Spleen (tissue), 11 donors: ENCODE measurements around the gene NRN1L. TPM values are rescaled to one million over a fixed set of nuclear protein-coding genes. Genes with fewer than 3 reads are reported as not detected.
A peak's percentile ranks its signal among the peaks of the same experiment; 100 is the strongest.

Source experiments
- DNase-seq: peaks from one replicate; pipeline ENCODE4 v3.0.0-alpha.2; 2020
- H3K27ac ChIP-seq, 8 donors: fragments of 200-600 bp; sonication (generic) in 7 of 8; 1 replicate in 4 of 8; 2 replicates in 4 of 8; pipeline versions ENCODE4 v1.5.0 to v1.8.0; 2016 to 2021; ENCODE audit warnings: inconsistent platforms in 4 of 8, mild to moderate bottlenecking in 4 of 8, moderate library complexity in 1 of 8
- H3K27me3 ChIP-seq, 7 donors: fragments of 200-600 bp; sonication (generic) in 6 of 7; replicated peaks in 1 of 7; 1 replicate in 4 of 7; 2 replicates in 3 of 7; pipeline versions ENCODE4 v1.5.0 to v1.8.0; 2016 to 2021; ENCODE audit warnings: inconsistent platforms in 3 of 7, mild to moderate bottlenecking in 1 of 7
- H3K36me3 ChIP-seq, 6 donors: fragments of 200-600 bp; sonication (generic) in 5 of 6; 1 replicate in 4 of 6; 2 replicates in 2 of 6; pipeline versions ENCODE4 v1.5.0 to v1.8.0; 2016 to 2021; ENCODE audit warnings: inconsistent platforms in 2 of 6
- H3K4me1 ChIP-seq, 6 donors: fragments of 200-600 bp; sonication (generic) in 5 of 6; 1 replicate in 3 of 6; 2 replicates in 3 of 6; pipeline versions ENCODE4 v1.5.0 to v1.8.0; 2016 to 2021; ENCODE audit warnings: inconsistent platforms in 3 of 6
- H3K4me3 ChIP-seq, 8 donors: fragments of 200-600 bp; sonication (generic) in 7 of 8; 1 replicate in 4 of 8; 2 replicates in 4 of 8; pipeline versions ENCODE4 v1.5.0 to v1.8.0; 2016 to 2021; ENCODE audit warnings: inconsistent platforms in 4 of 8, mild to moderate bottlenecking in 4 of 8, moderate library complexity in 2 of 8
- H3K9me3 ChIP-seq, 8 donors: fragments of 200-600 bp; sonication (generic) in 7 of 8; 1 replicate in 4 of 8; 2 replicates in 4 of 8; pipeline versions ENCODE4 v1.5.0 to v1.8.0; 2016 to 2021; ENCODE audit warnings: inconsistent platforms in 4 of 8
- POLR2A ChIP-seq, 3 donors: fragments of 450-650 bp; IDR thresholded peaks; one replicate each; pipeline ENCODE4 v1.5.1; 2017; ENCODE audit warnings: antibody characterized with exemption in 3 of 3, mild to moderate bottlenecking in 1 of 3
- POLR2AphosphoS5 ChIP-seq, 3 donors: sonication (generic); formaldehyde crosslinking; IDR thresholded peaks; one replicate each; pipeline ENCODE4 v1.5.1; 2017; ENCODE audit warnings: antibody characterized with exemption in 3 of 3
- WGBS, 5 donors: extraction: QIAGEN DNeasy Blood & Tissue Kit in 3 of 5; methylation state at CpG; one replicate each; pipeline versions ENCODE4 v1.1.5 to v1.1.7; 2013 to 2018; 5-methylcytosine and 5-hydroxymethylcytosine counted together
- intact Hi-C: fragments of 100-400 bp; cut with DNase I; formaldehyde crosslinking; loops from one replicate; pipeline ENCODE4 v1.15.0; 2023; ENCODE audit warnings: low total_unique reads
- polyA plus RNA-seq, 3 donors: library from polyadenylated mRNA; stranded (reverse); fragments of 200-250 nt; gene quantifications; one replicate each; pipeline ENCODE4 v1.2.1, GENCODE V29; 2013
- total RNA-seq, 7 donors: library from RNA; depleted of rRNA in 3 of 7; stranded (reverse); fragments of >200 nt in 3 of 7; fragmentation: NEBNext Ultra II Directional in 4 of 7; extraction: Animal tissue kit (Norgen Biotek cat#: 25700) in 4 of 7; gene quantifications; one replicate each; pipeline versions ENCODE4 v1.1.0 to v1.2.1, GENCODE V29; 2016 to 2021
- TF ChIP-seq, protein P1 (sequence below), 11 experiments: fragments of 200-600 bp in 7 of 11; fragments of 450-650 bp in 4 of 11; sonication (generic) in 4 of 11; IDR thresholded peaks in 8 of 11; conservative IDR thresholded peaks in 3 of 11; 1 replicate in 7 of 11; 2 replicates in 4 of 11; pipeline versions ENCODE4 v1.4.0 to v1.8.0; 2016 to 2021; ENCODE audit warnings: antibody characterized with exemption in 11 of 11, inconsistent platforms in 4 of 11, mild to moderate bottlenecking in 1 of 11
- donor health status: healthy with polysubstance abuse.
- donor health status: DM: no; HTN: no; CAD: no; lungs with moderate emphysema.
- donor health status: DM: no; HTN: no; CAD: no.
- donor health status: Bipolar disorder and iron deficiency.
- donor health status: healthy.
- donor health status: DM: no; HTN: no; CAD: no.
- donor health status: DM: yes; HTN: yes; CAD: no.

NRN1L gene
- total and polyA plus RNA-seq, 10 donors, result 0.60 to 6.2 (median 3.0) TPM; not detected in 2

DNA sequence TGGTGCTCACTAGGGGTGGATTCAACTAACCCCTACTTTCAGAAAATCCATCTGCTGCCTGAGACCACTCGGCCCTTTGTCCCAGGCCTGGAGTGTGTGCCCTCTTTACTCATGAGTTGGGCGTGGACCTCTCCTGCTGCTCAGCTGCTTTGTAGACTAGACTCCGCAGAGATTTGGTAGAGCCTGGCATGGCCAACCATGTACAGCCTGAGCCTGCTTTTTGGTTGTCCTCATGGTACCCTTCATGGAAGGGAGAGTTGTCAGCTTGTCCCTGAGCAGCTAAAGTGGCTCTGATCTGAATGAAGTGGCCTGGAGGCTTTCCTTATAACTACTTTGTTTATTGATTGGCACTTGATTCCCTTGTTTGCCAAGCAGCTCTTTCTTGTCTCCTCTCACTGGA, 10.3 kb upstream of the NRN1L start:
- DNase-seq, result no peak
- Histone ChIP-seq H3K36me3 (peaks cover 7 to 64% (median 51%) of the 10 kb centered on the region in 6 donors), H3K4me3 (peak overlapping the region in 6 of 8 donors; percentile 93 to 99 (median 98)), H3K27ac (peak overlapping the region in 1 of 8 donors; percentile 92), H3K4me1 (peaks cover 29 to 60% (median 43%) of the 10 kb centered on the region in 6 donors), H3K27me3 (no peaks in the 10 kb centered on the region), H3K9me3 (no peaks in the 10 kb centered on the region)
- TF ChIP-seq POLR2AphosphoS5 (IDR thresholded peaks at IDR 0.05) (no peak), POLR2A (IDR thresholded peaks at IDR 0.05) (no peak)
- TF ChIP-seq, protein P1, sequence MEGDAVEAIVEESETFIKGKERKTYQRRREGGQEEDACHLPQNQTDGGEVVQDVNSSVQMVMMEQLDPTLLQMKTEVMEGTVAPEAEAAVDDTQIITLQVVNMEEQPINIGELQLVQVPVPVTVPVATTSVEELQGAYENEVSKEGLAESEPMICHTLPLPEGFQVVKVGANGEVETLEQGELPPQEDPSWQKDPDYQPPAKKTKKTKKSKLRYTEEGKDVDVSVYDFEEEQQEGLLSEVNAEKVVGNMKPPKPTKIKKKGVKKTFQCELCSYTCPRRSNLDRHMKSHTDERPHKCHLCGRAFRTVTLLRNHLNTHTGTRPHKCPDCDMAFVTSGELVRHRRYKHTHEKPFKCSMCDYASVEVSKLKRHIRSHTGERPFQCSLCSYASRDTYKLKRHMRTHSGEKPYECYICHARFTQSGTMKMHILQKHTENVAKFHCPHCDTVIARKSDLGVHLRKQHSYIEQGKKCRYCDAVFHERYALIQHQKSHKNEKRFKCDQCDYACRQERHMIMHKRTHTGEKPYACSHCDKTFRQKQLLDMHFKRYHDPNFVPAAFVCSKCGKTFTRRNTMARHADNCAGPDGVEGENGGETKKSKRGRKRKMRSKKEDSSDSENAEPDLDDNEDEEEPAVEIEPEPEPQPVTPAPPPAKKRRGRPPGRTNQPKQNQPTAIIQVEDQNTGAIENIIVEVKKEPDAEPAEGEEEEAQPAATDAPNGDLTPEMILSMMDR (IDR thresholded peaks at IDR 0.05 in 8 of 11, conservative IDR thresholded peaks at IDR 0.05 in 3 of 11), result no peak
- intact Hi-C loops, result no loop called here
- 76 to 88% (median 83%) methylated on average over 3 of the region's 3 CpGs for WGBS, 5 donors

GRCh38 chr16:67877064-67877463, 7.6 kb upstream of the NRN1L start:
- TF ChIP-seq, protein P1 (IDR thresholded peaks at IDR 0.05 in 8 of 11, conservative IDR thresholded peaks at IDR 0.05 in 3 of 11), result no peak
- no peak for TF ChIP-seq POLR2AphosphoS5 (IDR thresholded peaks at IDR 0.05)
- no peak for TF ChIP-seq POLR2A (IDR thresholded peaks at IDR 0.05)
- no peak overlapping the region for H3K27ac ChIP-seq
- no peaks in the 10 kb centered on the region for H3K27me3 ChIP-seq
- DNase-seq, result no peak
- H3K36me3 ChIP-seq, result peaks cover 7 to 67% (median 60%) of the 10 kb centered on the region in 6 donors
- H3K9me3 ChIP-seq, result no peaks in the 10 kb centered on the region
- no peak overlapping the region for H3K4me3 ChIP-seq
- intact Hi-C loops, result no loop called here
- 94 to 97% (median 97%) methylated on average over 8 to 11 of the region's 11 CpGs for WGBS, 5 donors
- H3K4me1 ChIP-seq, result peaks cover 29 to 51% (median 40%) of the 10 kb centered on the region in 6 donors

GRCh38 chr16:67878232-67878631, 6.5 kb upstream of the NRN1L start:
- Histone ChIP-seq H3K4me1 (peaks cover 24 to 41% (median 34%) of the 10 kb centered on the region in 6 donors), H3K9me3 (no peaks in the 10 kb centered on the region), H3K4me3 (no peak overlapping the region), H3K36me3 (peaks cover 7 to 79% (median 72%) of the 10 kb centered on the region in 6 donors), H3K27me3 (no peaks in the 10 kb centered on the region), H3K27ac (no peak overlapping the region)
- intact Hi-C loops, result no loop called here
- 91 to 98% (median 94%) methylated on average over 4 to 6 of the region's 6 CpGs for WGBS, 5 donors
- no peak for TF ChIP-seq POLR2AphosphoS5 (IDR thresholded peaks at IDR 0.05)
- no peak for TF ChIP-seq POLR2A (IDR thresholded peaks at IDR 0.05)
- TF ChIP-seq, protein P1 (IDR thresholded peaks at IDR 0.05 in 8 of 11, conservative IDR thresholded peaks at IDR 0.05 in 3 of 11), result no peak
- DNase-seq, result no peak

GRCh38 chr16:67878846-67879245, 5.8 kb upstream of the NRN1L start:
- 95 to 100% (median 97%) methylated on average over 5 to 9 of the region's 9 CpGs for WGBS, 5 donors
- intact Hi-C loops, result no loop called here

More at GRCh38 chr16:67878846-67879245, 5.8 kb upstream of the NRN1L start:
- TF ChIP-seq POLR2A (IDR thresholded peaks at IDR 0.05) (no peak), POLR2AphosphoS5 (IDR thresholded peaks at IDR 0.05) (no peak)
- TF ChIP-seq, protein P1 (IDR thresholded peaks at IDR 0.05 in 8 of 11, conservative IDR thresholded peaks at IDR 0.05 in 3 of 11), result no peak
- no peaks in the 10 kb centered on the region for H3K27me3 ChIP-seq
- peaks cover 19 to 41% (median 29%) of the 10 kb centered on the region in 6 donors for H3K4me1 ChIP-seq
- no peak overlapping the region for H3K27ac ChIP-seq
- H3K4me3 ChIP-seq, result no peak overlapping the region
- no peak for DNase-seq
- no peaks in the 10 kb centered on the region for H3K9me3 ChIP-seq
- H3K36me3 ChIP-seq, result peaks cover 7 to 85% (median 78%) of the 10 kb centered on the region in 6 donors
